Stimulated activated CD4-positive, alpha-beta T cell treated with anti-CD3 and anti-CD28 coated beads, TNF-alpha, amount 100 ng/mL, for 48 hours (primary cell): ENCODE results near the gene KIF6.

Experiments used
- DNase-seq, 3 donors: peaks; one replicate each; pipeline ENCODE4 v3.0.0-alpha.2; 2020; ENCODE audit warnings: low read depth in 3 of 3

The KIF6 gene

GRCh38 chr6:39446909-39447308 is 278.3 kb downstream of the KIF6 start:
- no peak for DNase-seq

GRCh38 chr6:39445667-39446066 is 279.5 kb downstream of the KIF6 start:
- DNase-seq = no peak

- DNase-seq = no peak
These were observed 280.7 kb downstream of the KIF6 start for GRCh38 chr6:39444479-39445019.

- no peak for DNase-seq
These were observed 283.2 kb downstream of the KIF6 start for GRCh38 chr6:39441986-39442385.

- DNase-seq = no peak
These were observed 283.9 kb downstream of the KIF6 start for GRCh38 chr6:39441301-39441700.

- no peak for DNase-seq
These were observed 285.2 kb downstream of the KIF6 start for GRCh38 chr6:39440039-39440426.

- no peak for DNase-seq
These were observed 285.7 kb downstream of the KIF6 start for GRCh38 chr6:39439342-39440038.

GRCh38 chr6:39433630-39434029 is 291.6 kb downstream of the KIF6 start:
- no peak for DNase-seq

- DNase-seq = no peak
These were observed 292.7 kb downstream of the KIF6 start for GRCh38 chr6:39432330-39433025.

- DNase-seq = no peak
These were observed 294.2 kb downstream of the KIF6 start for GRCh38 chr6:39430871-39431523.

- no peak for DNase-seq
These were observed 294.8 kb downstream of the KIF6 start for GRCh38 chr6:39430446-39430845.

GRCh38 chr6:39428816-39429215 is 296.4 kb downstream of the KIF6 start:
- no peak for DNase-seq

- no peak for DNase-seq
These were observed 297.1 kb downstream of the KIF6 start for GRCh38 chr6:39428152-39428551.

- no peak for DNase-seq
These were observed 299.1 kb downstream of the KIF6 start for GRCh38 chr6:39426073-39426456.

GRCh38 chr6:39425346-39426072 is 299.7 kb downstream of the KIF6 start:
- DNase-seq = no peak

GRCh38 chr6:39424831-39425230 is 300.4 kb downstream of the KIF6 start:
- no peak for DNase-seq

GRCh38 chr6:39422238-39422637 is 303.0 kb downstream of the KIF6 start:
- no peak for DNase-seq

GRCh38 chr6:39421383-39422225 is 303.6 kb downstream of the KIF6 start:
- DNase-seq = no peak

GRCh38 chr6:39420300-39421265 is 304.6 kb downstream of the KIF6 start:
- DNase-seq = no peak

- no peak for DNase-seq
These were observed 305.6 kb downstream of the KIF6 start for GRCh38 chr6:39419607-39420006.
